ENCODE measurements around the gene CELA3B. TPM values are rescaled to one million over a fixed set of nuclear protein-coding genes. Genes with fewer than 3 reads are reported as not detected.

The CELA3B gene
- total RNA-seq, 2 experiments from 2014 or later: not detected

DNA sequence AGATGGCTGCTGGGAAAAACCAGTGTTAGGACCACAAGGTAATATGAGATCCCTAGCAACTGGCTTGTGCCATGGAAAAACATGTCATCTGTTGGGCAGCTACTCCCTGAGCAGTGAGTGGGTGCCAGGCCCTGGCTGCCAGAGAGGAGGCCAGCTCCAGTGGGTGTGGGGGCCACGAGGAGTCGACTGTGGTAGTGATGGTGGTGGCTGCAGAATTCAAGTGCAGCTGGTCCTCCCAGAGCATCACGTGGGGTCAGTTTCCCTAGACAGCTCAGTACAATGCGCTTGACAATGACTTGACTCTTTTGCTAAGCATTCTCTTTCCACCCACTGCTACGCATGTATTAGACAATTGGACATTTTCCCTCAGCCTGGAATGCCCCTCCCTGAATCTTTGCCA is 61.2 kb downstream of the CELA3B start:
- Mint-ChIP-seq H3K9me3 (no peaks in the 10 kb centered on the region), H3K4me3 (no peak overlapping the region), H3K36me3 (ENCODE audit: low read depth) (no peaks in the 10 kb centered on the region), H3K27ac (peak overlapping the region; percentile 99), H3K27me3 (no peaks in the 10 kb centered on the region), H3K4me1 (peaks cover 44% of the 10 kb centered on the region)
- DNase-seq: no peak
- CTCF ChIA-PET: interaction anchor here (2.4 to 8.9 kb wide), 3 partner anchors 10 to 14 kb away, joined by 9 to 88 read pairs (median 73); partner anchors contain the start of gene CDC42
- POLR2A ChIA-PET: interaction anchor here (30.7 to 43.8 kb wide), 2 partner anchors 5 to 16 kb away, joined by 1616 read pairs; partner anchors contain the start of gene CDC42

Other genes with a start within 250 kb of the CELA3B start
- 10 to 100 TPM; 80.1 to 81.8 TPM for gene USP48, start 193.9 kb upstream of the CELA3B start, total RNA-seq
- not detected for gene LDLRAD2, start 164.8 kb upstream of the CELA3B start, total RNA-seq
- gene HSPG2, start 39.7 kb upstream of the CELA3B start, total RNA-seq: 1 to 10 TPM; 1.0 to 1.2 TPM
- not detected for gene CELA3A, start 24.6 kb downstream of the CELA3B start, total RNA-seq
- gene CDC42, start 75.7 kb downstream of the CELA3B start, total RNA-seq: 100 to 1,000 TPM; 377 to 388 TPM
- not detected for gene WNT4, start 166.1 kb downstream of the CELA3B start, total RNA-seq